Vagina (tissue), 2 donors: ENCODE results near the gene PARD3.

Source experiments
- POLR2A ChIP-seq, 2 donors: fragments of 450-650 bp; IDR thresholded peaks; one replicate each; pipeline ENCODE4 v1.6.1; 2017; ENCODE audit warnings: antibody characterized with exemption in 2 of 2, mild to moderate bottlenecking in 2 of 2, moderate library complexity in 2 of 2
- TF ChIP-seq, protein P1 (sequence below), 3 experiments: fragments of 450-650 bp in 2 of 3; fragments of 200-600 bp in 1 of 3; sonication (generic) in 1 of 3; IDR thresholded peaks; one replicate each; pipeline ENCODE4 v1.5.1; 2017 to 2019; ENCODE audit warnings: antibody characterized with exemption in 3 of 3, mild to moderate bottlenecking in 2 of 3, moderate library complexity in 2 of 3

DNA sequence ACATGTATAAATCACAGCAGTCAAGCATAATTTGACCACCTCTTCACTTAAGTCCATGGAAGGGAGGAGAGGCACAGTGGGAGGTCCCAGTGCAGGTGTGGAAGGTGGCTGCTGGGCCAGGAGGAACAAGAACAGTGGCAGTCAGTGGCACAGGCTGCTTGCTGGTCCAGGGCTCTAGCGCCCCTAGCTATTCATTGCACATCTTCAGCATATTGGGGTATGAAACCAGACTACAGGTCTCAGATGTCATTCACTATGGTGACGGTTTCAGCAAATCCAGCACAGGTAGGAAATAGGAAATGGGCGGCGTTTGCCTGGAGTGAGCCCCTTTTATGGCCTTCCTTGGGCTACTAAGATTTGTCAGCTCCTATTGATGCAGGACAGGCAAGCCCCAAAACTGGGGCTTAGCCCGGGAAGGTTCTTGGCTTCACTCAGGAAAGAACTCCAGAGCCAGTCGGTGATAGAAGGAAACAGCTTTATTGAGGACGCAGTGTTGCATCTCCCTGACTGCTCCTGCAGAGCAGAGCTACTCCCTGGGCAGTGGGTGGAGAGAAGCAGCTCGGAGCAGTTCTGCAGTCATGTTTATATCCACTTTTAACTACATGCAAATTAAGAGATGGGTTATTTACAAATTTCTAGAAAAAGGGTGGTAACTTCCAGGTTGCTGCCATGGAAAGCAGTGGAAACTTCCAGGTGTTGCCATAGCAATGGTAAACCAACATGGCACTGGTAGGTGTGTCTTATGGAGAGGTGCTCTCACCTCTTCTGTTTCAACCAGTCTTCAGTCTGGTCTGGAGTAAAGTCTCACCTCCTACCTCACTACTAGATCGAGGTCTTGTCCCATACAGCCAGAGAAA is 608.8 kb downstream of the PARD3 start:
- no peak for TF ChIP-seq POLR2A (IDR thresholded peaks at IDR 0.05)
- TF ChIP-seq, protein P1, sequence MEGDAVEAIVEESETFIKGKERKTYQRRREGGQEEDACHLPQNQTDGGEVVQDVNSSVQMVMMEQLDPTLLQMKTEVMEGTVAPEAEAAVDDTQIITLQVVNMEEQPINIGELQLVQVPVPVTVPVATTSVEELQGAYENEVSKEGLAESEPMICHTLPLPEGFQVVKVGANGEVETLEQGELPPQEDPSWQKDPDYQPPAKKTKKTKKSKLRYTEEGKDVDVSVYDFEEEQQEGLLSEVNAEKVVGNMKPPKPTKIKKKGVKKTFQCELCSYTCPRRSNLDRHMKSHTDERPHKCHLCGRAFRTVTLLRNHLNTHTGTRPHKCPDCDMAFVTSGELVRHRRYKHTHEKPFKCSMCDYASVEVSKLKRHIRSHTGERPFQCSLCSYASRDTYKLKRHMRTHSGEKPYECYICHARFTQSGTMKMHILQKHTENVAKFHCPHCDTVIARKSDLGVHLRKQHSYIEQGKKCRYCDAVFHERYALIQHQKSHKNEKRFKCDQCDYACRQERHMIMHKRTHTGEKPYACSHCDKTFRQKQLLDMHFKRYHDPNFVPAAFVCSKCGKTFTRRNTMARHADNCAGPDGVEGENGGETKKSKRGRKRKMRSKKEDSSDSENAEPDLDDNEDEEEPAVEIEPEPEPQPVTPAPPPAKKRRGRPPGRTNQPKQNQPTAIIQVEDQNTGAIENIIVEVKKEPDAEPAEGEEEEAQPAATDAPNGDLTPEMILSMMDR (IDR thresholded peaks at IDR 0.05): no peak
